ENCODE data around the gene ADAMTS10.
"Not testable (repeated sequence)": the region's sequence is repeated elsewhere in the genome, so short reads cannot be mapped to it uniquely, and the experiment has no call there.

Gene ADAMTS10

GRCh38 chr19:8610041-8610935 lies at the start of gene ADAMTS10:
TSS of gene ADAMTS10 (minus strand) at chr19:8610715. CDS start at chr19:8605710, 5,005 bp downstream.
- DNase-seq, result peak; percentile 71

GRCh38 chr19:8659905-8660304 lies 49.4 kb upstream of the ADAMTS10 start:
- DNase-seq, result no peak

GRCh38 chr19:8657869-8658268 lies 47.4 kb upstream of the ADAMTS10 start:
- no peak for DNase-seq

GRCh38 chr19:8655340-8655709 lies 44.8 kb upstream of the ADAMTS10 start:
- DNase-seq, result no peak

- peak; percentile 80 for DNase-seq
Measured at GRCh38 chr19:8654591-8655339, 44.2 kb upstream of the ADAMTS10 start.

- DNase-seq, result peak; percentile 51
Measured at GRCh38 chr19:8648240-8648639, 37.7 kb upstream of the ADAMTS10 start.

GRCh38 chr19:8643860-8644653 lies 33.5 kb upstream of the ADAMTS10 start:
- peak; percentile 48 for DNase-seq

- no peak for DNase-seq
Measured at GRCh38 chr19:8642561-8642960, 32.0 kb upstream of the ADAMTS10 start.

GRCh38 chr19:8641908-8642547 lies 31.5 kb upstream of the ADAMTS10 start:
- DNase-seq, result peak; percentile 79

- no peak for DNase-seq
Measured at GRCh38 chr19:8641221-8641907, 30.8 kb upstream of the ADAMTS10 start.

GRCh38 chr19:8640402-8641004 lies 30.0 kb upstream of the ADAMTS10 start:
- peak; percentile 70 for DNase-seq

- no peak for DNase-seq
Measured at GRCh38 chr19:8639821-8640401, 29.4 kb upstream of the ADAMTS10 start.

GRCh38 chr19:8638078-8638619 lies 27.6 kb upstream of the ADAMTS10 start:
- peak; percentile 75 for DNase-seq

- DNase-seq, result not testable (repeated sequence)
Measured at GRCh38 chr19:8637070-8637469, 26.6 kb upstream of the ADAMTS10 start.

- no peak for DNase-seq
Measured at GRCh38 chr19:8635422-8635821, 24.9 kb upstream of the ADAMTS10 start.

GRCh38 chr19:8631425-8631819 lies 20.9 kb upstream of the ADAMTS10 start:
- no peak for DNase-seq

- no peak for DNase-seq
Measured at GRCh38 chr19:8630796-8631424, 20.4 kb upstream of the ADAMTS10 start.

GRCh38 chr19:8629996-8630683 lies 19.6 kb upstream of the ADAMTS10 start, which contains the start of gene NFILZ:
TSS of gene NFILZ (plus strand) at chr19:8630633. CDS start at chr19:8676766, 46,133 bp downstream.
- no peak for DNase-seq

GRCh38 chr19:8629184-8629583 lies 18.7 kb upstream of the ADAMTS10 start:
- DNase-seq, result no peak

- DNase-seq, result no peak
Measured at GRCh38 chr19:8626842-8627241, 16.3 kb upstream of the ADAMTS10 start.
